Neural cell (in vitro differentiated cells): ENCODE data around the gene FAM107B.

Experiments used
- CTCF ChIP-seq: fragments of 450-650 bp; IDR thresholded peaks from 2 replicates; pipeline ENCODE4 v1.5.1; 2014; ENCODE audit warnings: antibody characterized with exemption, mild to moderate bottlenecking, moderate library complexity; ENCODE audit not compliant: poor library complexity, severe bottlenecking
- EP300 ChIP-seq: fragments of 450-650 bp; conservative IDR thresholded peaks from 2 replicates; pipeline ENCODE4 v1.6.1; 2014; ENCODE audit warnings: antibody characterized with exemption, mild to moderate bottlenecking, moderate library complexity; ENCODE audit not compliant: poor library complexity, severe bottlenecking
- EZH2 ChIP-seq: fragments of 200-600, 300-800 bp; shearing (Covaris generic), sonication (generic); IDR thresholded peaks from 2 replicates; pipeline ENCODE4 v1.6.1; 2014; ENCODE audit warnings: antibody characterized with exemption, low read length, borderline replicate concordance, mild to moderate bottlenecking; ENCODE audit not compliant: insufficient read depth, poor library complexity, severe bottlenecking

GRCh38 chr10:14698829-14699170, 75.9 kb downstream of the FAM107B start:
- TF ChIP-seq EZH2 (no peak), CTCF (no peak), EP300 (no peak)
